GM13977 (cell line): ENCODE measurements around the gene FBN2.

Source experiments
- DNase-seq: peaks from one replicate; pipeline ENCODE4 v3.0.0; 2012; ENCODE audit warnings: low spot score
- CTCF ChIP-seq: IDR thresholded peaks from 2 replicates; pipeline ENCODE4 v1.5.1; 2012; ENCODE audit warnings: mild to moderate bottlenecking, control low read depth; ENCODE audit not compliant: insufficient read depth; ENCODE audit errors: extremely low read depth, missing control alignments
- in situ Hi-C: fragments of 300-500 bp; cut with MboI; formaldehyde crosslinking; loops from one replicate; pipeline ENCODE4 v1.12.0; 2022; ENCODE audit warnings: low sequenced_read_pairs, low pct_unique_long_range_greater_than_20kb, mixed read lengths, inconsistent platforms; ENCODE audit not compliant: unreplicated experiment

The FBN2 gene

GRCh38 chr5:128340648-128341047 lies 197.4 kb downstream of the FBN2 start:
- DNase-seq = no peak
- in situ Hi-C loops = no loop called here

GRCh38 chr5:128339585-128339984 lies 198.5 kb downstream of the FBN2 start:
- no peak for TF ChIP-seq CTCF
- in situ Hi-C loops = no loop called here

More at GRCh38 chr5:128340648-128341047, 197.4 kb downstream of the FBN2 start:
- TF ChIP-seq CTCF = no peak

GRCh38 chr5:128338649-128339048 lies 199.4 kb downstream of the FBN2 start:
- TF ChIP-seq CTCF = no peak
- in situ Hi-C loops = no loop called here
- no peak for DNase-seq

More at GRCh38 chr5:128339585-128339984, 198.5 kb downstream of the FBN2 start:
- no peak for DNase-seq

- no peak for DNase-seq
- in situ Hi-C loops = no loop called here
- TF ChIP-seq CTCF = no peak
These were observed 202.7 kb downstream of the FBN2 start for GRCh38 chr5:128335339-128335738.

DNA sequence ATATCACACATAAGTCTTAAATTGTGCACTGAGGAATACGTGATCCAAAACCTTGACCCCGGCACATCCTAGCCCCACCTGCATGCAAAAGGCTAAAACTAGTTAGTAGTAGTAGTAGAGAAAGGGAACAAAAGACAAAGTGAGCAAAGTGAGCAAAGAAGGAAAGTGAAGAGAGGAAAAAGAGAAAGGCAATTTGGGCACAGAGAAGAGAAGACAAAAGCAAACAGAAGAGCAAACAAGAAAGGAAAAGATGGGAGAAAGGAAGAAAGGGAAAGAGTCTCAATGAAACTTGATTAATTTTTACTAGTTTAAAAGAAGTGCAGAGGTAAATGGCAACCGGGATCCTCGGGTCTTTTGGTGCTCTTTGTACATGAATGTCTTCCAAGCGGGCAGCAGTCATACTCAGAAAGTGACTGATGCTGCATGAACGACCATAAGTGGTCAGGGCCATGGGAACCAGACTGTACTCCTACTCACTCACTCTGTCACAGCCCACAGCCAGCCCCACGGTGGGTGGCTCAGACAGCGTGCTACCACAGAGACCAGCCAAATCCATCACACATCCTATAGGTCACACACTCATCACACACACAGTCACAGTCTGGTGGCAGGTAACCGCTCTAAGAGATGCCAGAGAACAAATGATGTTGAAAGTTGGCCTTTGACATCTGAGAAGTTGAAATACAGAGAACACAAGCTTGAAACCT lies 203.9 kb downstream of the FBN2 start:
- no peak for DNase-seq
- in situ Hi-C loops = no loop called here
- no peak for TF ChIP-seq CTCF

GRCh38 chr5:128331261-128331660 lies 206.8 kb downstream of the FBN2 start:
- in situ Hi-C loops = no loop called here
- TF ChIP-seq CTCF = no peak
- no peak for DNase-seq
